H9 (cell line): ENCODE results near the gene MAJIN. TPM values are rescaled to one million over a fixed set of nuclear protein-coding genes. Genes with fewer than 3 reads are reported as not detected.

ENCODE experiments used
- DNase-seq: peaks from one replicate; pipeline ENCODE4 v3.0.0-alpha.2; 2017
- H2AFZ ChIP-seq: one replicate; pipeline ENCODE4 v1.6.1; 2013; ENCODE audit warnings: mild to moderate bottlenecking, low read length, control low read depth, moderate library complexity
- H2AK5ac ChIP-seq: 2 replicates; pipeline ENCODE4 v1.6.1; 2013; ENCODE audit warnings: low read length, control low read depth, mixed read lengths; ENCODE audit not compliant: insufficient read length
- H2BK120ac ChIP-seq: one replicate; pipeline ENCODE4 v1.6.1; 2013; ENCODE audit warnings: low read depth, mild to moderate bottlenecking, low read length, control low read depth, inconsistent platforms; ENCODE audit not compliant: poor library complexity, severe bottlenecking
- H2BK12ac ChIP-seq: 2 replicates; pipeline ENCODE4 v1.6.1; 2013; ENCODE audit warnings: low read length, control low read depth, mixed read lengths, low read depth; ENCODE audit not compliant: insufficient read length
- H2BK15ac ChIP-seq: 2 replicates; pipeline ENCODE4 v1.6.1; 2013; ENCODE audit warnings: low read depth, low read length, control low read depth
- H2BK20ac ChIP-seq: one replicate; pipeline ENCODE4 v1.6.1; 2013; ENCODE audit warnings: low read depth, mild to moderate bottlenecking, low read length, control low read depth, inconsistent platforms; ENCODE audit not compliant: poor library complexity, severe bottlenecking
- H2BK5ac ChIP-seq: 2 replicates; pipeline ENCODE4 v1.6.1; 2013; ENCODE audit warnings: low read length, control low read depth, mixed read lengths; ENCODE audit not compliant: insufficient read length
- H3K14ac ChIP-seq: 2 replicates; pipeline ENCODE4 v1.6.1; 2013; ENCODE audit warnings: low read length, control low read depth; ENCODE audit not compliant: insufficient read depth
- H3K18ac ChIP-seq: 2 replicates; pipeline ENCODE4 v1.6.1; 2013; ENCODE audit warnings: low read depth, mild to moderate bottlenecking, mixed read lengths, low read length, control low read depth; ENCODE audit not compliant: insufficient read length
- H3K23ac ChIP-seq: 2 replicates; pipeline ENCODE4 v1.6.1; 2013; ENCODE audit warnings: low read length, control low read depth, mixed read lengths, low read depth; ENCODE audit not compliant: insufficient read length
- H3K23me2 ChIP-seq: 2 replicates; pipeline ENCODE4 v1.6.1; 2013; ENCODE audit warnings: low read depth, mild to moderate bottlenecking, mixed read lengths, low read length, control low read depth; ENCODE audit not compliant: insufficient read length, poor library complexity, severe bottlenecking
- H3K27ac ChIP-seq: 2 replicates; pipeline ENCODE4 v1.5.1; 2013; ENCODE audit warnings: low read length, control low read depth, mixed read lengths, low read depth; ENCODE audit not compliant: insufficient read length
- H3K27me3 ChIP-seq: 2 replicates; pipeline ENCODE4 v1.6.1; 2013; ENCODE audit warnings: low read length, control low read depth, inconsistent platforms; ENCODE audit not compliant: insufficient read depth
- H3K4ac ChIP-seq: 2 replicates; pipeline ENCODE4 v1.6.1; 2013; ENCODE audit warnings: low read depth, mild to moderate bottlenecking, control low read depth, inconsistent platforms, low read length, moderate library complexity
- H3K4me1 ChIP-seq: 2 replicates; pipeline ENCODE4 v1.6.1; 2013; ENCODE audit warnings: low read length, control low read depth, inconsistent platforms; ENCODE audit not compliant: insufficient read depth
- H3K4me2 ChIP-seq: 2 replicates; pipeline ENCODE4 v1.6.1; 2013; ENCODE audit warnings: low read length, control low read depth, mixed read lengths; ENCODE audit not compliant: insufficient read length, insufficient read depth
- H3K56ac ChIP-seq: 2 replicates; pipeline ENCODE4 v1.6.1; 2013; ENCODE audit warnings: low read depth, mild to moderate bottlenecking, mixed read lengths, low read length, control low read depth; ENCODE audit not compliant: insufficient read length
- H3K79me1 ChIP-seq: 2 replicates; pipeline ENCODE4 v1.6.1; 2013; ENCODE audit warnings: low read depth, mild to moderate bottlenecking, moderate library complexity, low read length, control low read depth, inconsistent platforms; ENCODE audit not compliant: insufficient read depth, poor library complexity, severe bottlenecking
- H3K79me2 ChIP-seq: 2 replicates; pipeline ENCODE4 v1.6.1; 2013; ENCODE audit warnings: low read length, control low read depth, inconsistent platforms; ENCODE audit not compliant: insufficient read depth
- H3K9ac ChIP-seq: 2 replicates; pipeline ENCODE4 v1.6.1; 2013; ENCODE audit warnings: low read length, control low read depth, mixed read lengths; ENCODE audit not compliant: insufficient read length; ENCODE audit errors: extremely low read depth
- H3K9me3 ChIP-seq: one replicate; pipeline ENCODE4 v1.6.1; 2013; ENCODE audit warnings: low read depth, low read length, inconsistent platforms; ENCODE audit not compliant: control insufficient read depth
- H3T11ph ChIP-seq: one replicate; pipeline ENCODE4 v1.6.1; 2013; ENCODE audit warnings: mild to moderate bottlenecking, low read length, control low read depth, inconsistent platforms
- H4K20me1 ChIP-seq: one replicate; pipeline ENCODE4 v1.6.1; 2013; ENCODE audit not compliant: control insufficient read depth, insufficient read length, insufficient read depth
- H4K5ac ChIP-seq: 2 replicates; pipeline ENCODE4 v1.6.1; 2013; ENCODE audit warnings: low read depth, mild to moderate bottlenecking, mixed read lengths, low read length, control low read depth; ENCODE audit not compliant: insufficient read length
- H4K8ac ChIP-seq: replicated peaks from 2 replicates; pipeline ENCODE4 v1.6.1; 2013; ENCODE audit warnings: low read length, control low read depth, mixed read lengths, low read depth; ENCODE audit not compliant: insufficient read length
- H4K91ac ChIP-seq: 2 replicates; pipeline ENCODE4 v1.6.1; 2013; ENCODE audit warnings: low read depth, mild to moderate bottlenecking, moderate library complexity, mixed read lengths, low read length, control low read depth; ENCODE audit not compliant: insufficient read length
- H3K27ac Mint-ChIP-seq, 3 experiments: 2 replicates in 2 of 3; 3 replicates in 1 of 3; pipeline ENCODE4 v1.8.0; 2020 to 2021; ENCODE audit warnings: mixed read lengths in 3 of 3, mild to moderate bottlenecking in 1 of 3, moderate library complexity in 1 of 3
- H3K27me3 Mint-ChIP-seq: 2 replicates; pipeline ENCODE4 v1.8.0; 2021; ENCODE audit warnings: low read depth, mild to moderate bottlenecking, moderate library complexity, mixed read lengths
- H3K36me3 Mint-ChIP-seq, 3 experiments: 2 replicates in 2 of 3; 3 replicates in 1 of 3; pipeline ENCODE4 v1.8.0; 2020 to 2021; ENCODE audit warnings: low read depth in 3 of 3, mixed read lengths in 3 of 3; ENCODE audit not compliant: insufficient read depth in 1 of 3
- H3K4me1 Mint-ChIP-seq, 2 experiments: 2 replicates each; pipeline ENCODE4 v1.8.0; 2020; ENCODE audit warnings: mixed read lengths in 2 of 2
- H3K4me3 Mint-ChIP-seq, 2 experiments: 2 replicates in 1 of 2; 3 replicates in 1 of 2; pipeline ENCODE4 v1.8.0; 2020 to 2021; ENCODE audit warnings: mild to moderate bottlenecking in 2 of 2, mixed read lengths in 2 of 2, moderate library complexity in 1 of 2
- H3K9me3 Mint-ChIP-seq, 2 experiments: 2 replicates in 1 of 2; 3 replicates in 1 of 2; pipeline ENCODE4 v1.8.0; 2020; ENCODE audit warnings: mild to moderate bottlenecking in 2 of 2, mixed read lengths in 2 of 2, moderate library complexity in 1 of 2
- WGBS: extraction: QIAGEN DNeasy Blood & Tissue Kit; methylation state at CpG from one replicate; pipeline ENCODE4 v1.1.7; 2013; ENCODE audit warnings: missing lambda C conversion rate, low lambda C conversion rate, mixed read lengths; ENCODE audit not compliant: insufficient read length; ENCODE audit errors: extremely low coverage; 5-methylcytosine and 5-hydroxymethylcytosine counted together
- total RNA-seq: library from RNA; stranded (reverse); gene quantifications from 2 replicates; pipeline ENCODE4 v1.2.1, GENCODE V29; 2021
- TF ChIP-seq, protein P1 (sequence below): fragments of 200-600 bp; sonication (generic); conservative IDR thresholded peaks from 3 replicates; pipeline ENCODE4 v1.8.0; 2021; ENCODE audit warnings: antibody characterized with exemption, mild to moderate bottlenecking

The MAJIN gene
- total RNA-seq, 1 experiment from 2014 or later: not detected

DNA sequence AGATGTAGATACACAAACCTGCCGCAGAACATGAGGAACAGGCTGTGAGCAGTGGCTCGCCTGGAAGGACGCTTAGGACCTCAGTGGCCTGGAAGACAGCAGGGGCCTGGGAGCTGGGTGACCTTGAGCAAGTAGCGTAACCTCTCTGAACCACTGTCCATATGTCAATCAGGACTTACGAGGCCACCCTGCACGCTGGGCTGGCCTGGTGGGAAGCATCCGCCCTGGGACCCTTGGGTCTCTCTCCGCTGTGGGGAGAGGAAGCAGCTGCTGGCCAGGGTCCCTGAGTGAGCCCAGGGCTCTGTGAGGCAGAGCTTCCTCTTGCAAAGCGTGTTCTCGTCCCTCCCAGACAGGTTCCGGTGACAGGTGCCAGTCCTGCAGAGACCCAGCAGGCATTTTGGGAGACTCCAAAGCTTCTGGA lies 79.5 kb downstream of the MAJIN start:
- Histone ChIP-seq H2BK15ac (no peak overlapping the region), H3K4me1 (no peaks in the 10 kb centered on the region), H3K27ac (no peak overlapping the region), H2BK20ac (no peak overlapping the region), H4K8ac (no peak overlapping the region), H4K20me1 (peaks cover 4% of the 10 kb centered on the region), H4K91ac (no peak overlapping the region), H2BK12ac (no peak overlapping the region), H2AK5ac (no peak overlapping the region), H3K9ac (no peak overlapping the region), H3K79me1 (no peaks in the 10 kb centered on the region), H3K56ac (no peak overlapping the region), H3K4me2 (no peak overlapping the region), H3K14ac (no peak overlapping the region; the same call in 1 of the 2 replicates), H3K4ac (no peak overlapping the region), H3K27me3 (no peaks in the 10 kb centered on the region), H3K18ac (no peak overlapping the region), H3K79me2 (no peaks in the 10 kb centered on the region), H2AFZ (no peak overlapping the region), H3T11ph (no peak overlapping the region), H3K9me3 (no peaks in the 10 kb centered on the region), H3K23me2 (peaks cover 4% of the 10 kb centered on the region), H2BK5ac (no peak overlapping the region), H2BK120ac (no peak overlapping the region), H4K5ac (no peak overlapping the region), H3K23ac (no peak overlapping the region)
- Mint-ChIP-seq H3K27ac (peak overlapping the region in 1 of 3 experiments; percentile 85; a peak in 2 of 7 replicates), H3K27me3 (no peaks in the 10 kb centered on the region), H3K4me3 (0 out of 5 replicates have a peak overlapping the region, but pooled peaks of 1 of the 2 experiments have one; percentile 15), H3K36me3 (peaks cover 0 to 6% (median 0%) of the 10 kb centered on the region in 3 experiments; a peak in 3 of 7 replicates), H3K4me1 (peaks cover 9 to 23% of the 10 kb centered on the region in 2 experiments), H3K9me3 (no peaks in the 10 kb centered on the region; a peak in 1 of 5 replicates)
- no peak for DNase-seq
- WGBS: no CpG with 5 or more reads among the region's 11 CpGs
- TF ChIP-seq, protein P1, sequence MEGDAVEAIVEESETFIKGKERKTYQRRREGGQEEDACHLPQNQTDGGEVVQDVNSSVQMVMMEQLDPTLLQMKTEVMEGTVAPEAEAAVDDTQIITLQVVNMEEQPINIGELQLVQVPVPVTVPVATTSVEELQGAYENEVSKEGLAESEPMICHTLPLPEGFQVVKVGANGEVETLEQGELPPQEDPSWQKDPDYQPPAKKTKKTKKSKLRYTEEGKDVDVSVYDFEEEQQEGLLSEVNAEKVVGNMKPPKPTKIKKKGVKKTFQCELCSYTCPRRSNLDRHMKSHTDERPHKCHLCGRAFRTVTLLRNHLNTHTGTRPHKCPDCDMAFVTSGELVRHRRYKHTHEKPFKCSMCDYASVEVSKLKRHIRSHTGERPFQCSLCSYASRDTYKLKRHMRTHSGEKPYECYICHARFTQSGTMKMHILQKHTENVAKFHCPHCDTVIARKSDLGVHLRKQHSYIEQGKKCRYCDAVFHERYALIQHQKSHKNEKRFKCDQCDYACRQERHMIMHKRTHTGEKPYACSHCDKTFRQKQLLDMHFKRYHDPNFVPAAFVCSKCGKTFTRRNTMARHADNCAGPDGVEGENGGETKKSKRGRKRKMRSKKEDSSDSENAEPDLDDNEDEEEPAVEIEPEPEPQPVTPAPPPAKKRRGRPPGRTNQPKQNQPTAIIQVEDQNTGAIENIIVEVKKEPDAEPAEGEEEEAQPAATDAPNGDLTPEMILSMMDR: no peak
